GM21390 (cell line): ENCODE data around the gene RASL10B.

Source experiments
- ATAC-seq: cut with Tn5 transposase; IDR thresholded peaks from one replicate; pipeline ENCODE4 v1.9.1; 2021; ENCODE audit not compliant: unreplicated experiment

The RASL10B gene

GRCh38 chr17:35791681-35792350 lies 60.4 kb downstream of the RASL10B start:
- no peak for ATAC-seq
